Renal cortical epithelial cell (primary cell): ENCODE measurements around the gene ADAMTS16. TPM values are rescaled to one million over a fixed set of nuclear protein-coding genes. Genes with fewer than 3 reads are reported as not detected.

ENCODE experiments used
- DNase-seq: peaks from one replicate; pipeline ENCODE4 v3.0.0-alpha.2; 2011; ENCODE audit warnings: low read depth
- total RNA-seq: library from RNA; depleted of rRNA; stranded (reverse); fragments of >200 nt; gene quantifications from 2 replicates; pipeline ENCODE4 v1.2.3, GENCODE V29; 2014

ADAMTS16 gene
- total RNA-seq, 1 donor from 2014 or later, result 1.3 TPM

DNA sequence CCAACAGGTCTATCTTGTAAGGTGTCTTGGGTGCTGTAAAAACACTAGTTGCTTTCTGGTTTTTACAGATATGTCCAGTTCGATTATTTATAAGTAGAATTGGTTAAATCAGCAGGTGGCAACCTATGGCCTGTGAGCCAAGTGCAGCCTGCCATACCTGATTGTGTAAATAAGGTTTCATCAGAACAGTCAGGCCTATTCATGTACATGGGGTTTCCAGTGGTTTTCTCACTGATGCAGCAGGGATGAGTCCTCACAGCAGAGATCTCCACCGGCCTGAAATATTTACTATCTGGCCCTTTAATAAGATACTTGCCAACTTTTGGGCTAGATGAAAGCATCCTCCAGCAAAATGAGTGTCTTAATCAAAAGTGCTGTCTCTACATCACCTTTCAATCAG lies 149.4 kb downstream of the ADAMTS16 start:
- DNase-seq, result no peak

DNA sequence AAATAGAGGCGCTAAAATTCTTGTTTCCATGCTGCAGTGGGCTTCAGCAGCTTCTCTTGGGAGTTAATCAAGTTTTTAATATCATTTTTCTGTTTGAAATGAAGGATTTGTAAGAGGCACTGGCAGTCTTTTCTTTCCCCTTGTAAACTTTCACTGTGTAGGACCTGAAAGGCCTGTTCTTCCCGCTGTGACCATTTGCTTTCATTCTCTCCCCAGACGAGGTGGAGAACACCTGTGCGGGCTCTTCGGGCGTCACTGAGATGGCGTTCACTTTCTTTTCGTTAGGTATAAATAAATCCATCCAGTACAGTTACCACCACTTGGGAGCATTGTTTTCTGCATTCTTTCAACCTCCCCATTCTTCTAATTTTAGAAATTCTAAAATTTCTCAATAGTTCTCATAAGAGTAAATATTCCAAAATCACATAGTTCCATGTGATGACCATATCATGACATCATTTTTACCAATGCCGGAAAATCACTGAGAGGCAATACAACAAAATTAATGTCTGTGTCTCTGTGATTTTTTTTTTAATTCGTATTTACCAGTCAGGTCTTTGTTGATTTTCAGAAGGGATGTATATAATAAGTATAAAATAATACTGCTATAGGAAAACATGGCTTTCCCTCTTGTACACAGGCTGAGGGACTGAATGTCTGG lies 150.7 kb downstream of the ADAMTS16 start:
- no peak for DNase-seq

DNA sequence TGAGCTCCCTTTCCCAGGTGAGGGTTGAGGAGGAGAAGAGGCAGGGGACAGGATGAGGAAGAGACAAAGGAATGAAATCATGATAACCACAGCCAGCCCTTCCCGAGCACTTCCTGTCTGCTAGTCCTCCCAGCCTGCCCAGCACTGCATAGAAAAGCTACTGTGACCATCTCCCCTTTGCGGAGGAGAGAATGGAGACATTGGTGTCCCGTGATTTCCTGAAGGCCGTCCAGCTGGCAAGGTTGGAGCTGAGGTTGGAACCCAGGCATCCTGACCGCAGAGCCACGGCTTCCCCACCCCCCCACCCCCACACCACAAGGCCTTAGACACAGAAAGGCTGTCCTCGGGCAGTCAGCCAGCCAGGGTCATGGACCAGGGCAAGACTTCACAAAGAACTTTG lies 151.2 kb downstream of the ADAMTS16 start:
- DNase-seq, result peak; percentile 47

DNA sequence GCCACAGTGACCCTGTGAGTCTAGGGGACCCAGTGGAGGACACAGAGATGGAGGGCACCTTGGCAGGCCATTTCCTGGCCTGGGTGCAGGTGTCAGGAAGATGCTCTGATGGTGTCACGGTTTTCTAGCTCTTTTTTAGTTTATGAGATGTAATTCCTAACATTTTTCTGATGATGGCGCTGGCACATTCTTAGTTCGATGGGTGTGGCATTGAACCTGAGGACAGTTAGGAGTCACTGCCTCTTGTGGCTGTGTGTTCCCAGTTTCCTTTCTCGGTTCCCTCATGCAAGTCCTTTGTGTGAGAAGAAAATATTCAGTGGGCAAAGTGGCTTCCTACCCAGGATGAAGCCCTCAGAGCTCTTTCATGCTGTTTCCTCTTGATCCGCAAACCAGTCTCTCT lies 152.9 kb downstream of the ADAMTS16 start:
- no peak for DNase-seq

DNA sequence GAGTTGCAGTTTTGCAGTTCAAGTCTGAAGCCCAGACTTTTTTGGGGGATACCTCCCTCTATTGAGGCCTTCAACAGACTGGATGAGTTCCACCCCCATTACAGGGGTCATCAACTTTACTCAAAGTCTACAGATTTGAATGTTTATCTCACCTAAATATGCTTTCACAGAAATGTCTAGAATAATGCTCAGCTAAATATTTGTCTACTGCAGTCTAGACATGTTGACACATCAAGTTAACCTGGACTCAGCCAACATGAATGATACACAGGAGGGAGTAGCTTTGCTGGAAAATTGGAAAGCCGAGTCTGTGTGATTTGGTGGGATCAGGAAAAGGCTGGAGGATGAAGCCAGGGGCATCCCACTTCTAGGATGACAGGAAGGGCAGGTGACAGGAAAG lies 154.3 kb downstream of the ADAMTS16 start:
- no peak for DNase-seq

DNA sequence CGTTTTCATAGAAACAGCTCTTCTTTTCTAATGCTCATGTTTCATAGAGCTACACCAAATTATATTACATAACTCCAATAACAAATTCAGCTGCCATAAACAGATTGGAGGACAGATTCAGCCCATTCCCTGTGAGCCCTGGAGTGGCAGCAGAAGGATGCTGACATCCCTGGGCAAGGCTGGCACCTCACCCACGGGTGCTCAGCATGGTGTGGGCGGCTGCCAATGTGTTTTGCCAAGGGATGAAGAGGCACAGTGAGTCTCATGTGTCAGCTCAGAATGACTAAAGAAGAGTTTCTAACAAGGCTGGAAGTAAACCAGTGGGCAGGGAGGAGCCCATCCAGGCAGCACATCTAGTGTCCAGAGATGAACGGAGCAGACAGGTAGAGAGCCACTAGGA lies 155.2 kb downstream of the ADAMTS16 start:
- DNase-seq, result no peak

DNA sequence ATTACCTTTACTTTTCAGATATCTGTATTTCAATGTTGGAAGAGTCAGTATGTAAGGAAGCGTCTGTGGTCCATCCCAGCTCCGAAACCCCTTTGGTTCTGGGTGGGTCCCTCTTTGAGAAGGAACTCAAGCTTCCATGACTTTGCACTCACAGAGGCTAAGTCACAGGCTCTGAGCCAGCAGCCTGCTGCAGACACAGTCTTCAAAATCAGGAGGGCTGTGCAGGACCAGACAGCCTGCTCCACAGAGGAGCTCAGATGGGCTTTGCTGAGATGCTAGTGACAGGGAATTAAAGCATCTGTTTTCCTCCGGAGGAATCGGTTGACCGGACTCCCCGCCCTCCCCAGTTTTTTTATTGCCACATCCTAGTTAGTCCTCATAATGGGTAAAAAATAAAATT lies 155.9 kb downstream of the ADAMTS16 start:
- DNase-seq, result no peak

DNA sequence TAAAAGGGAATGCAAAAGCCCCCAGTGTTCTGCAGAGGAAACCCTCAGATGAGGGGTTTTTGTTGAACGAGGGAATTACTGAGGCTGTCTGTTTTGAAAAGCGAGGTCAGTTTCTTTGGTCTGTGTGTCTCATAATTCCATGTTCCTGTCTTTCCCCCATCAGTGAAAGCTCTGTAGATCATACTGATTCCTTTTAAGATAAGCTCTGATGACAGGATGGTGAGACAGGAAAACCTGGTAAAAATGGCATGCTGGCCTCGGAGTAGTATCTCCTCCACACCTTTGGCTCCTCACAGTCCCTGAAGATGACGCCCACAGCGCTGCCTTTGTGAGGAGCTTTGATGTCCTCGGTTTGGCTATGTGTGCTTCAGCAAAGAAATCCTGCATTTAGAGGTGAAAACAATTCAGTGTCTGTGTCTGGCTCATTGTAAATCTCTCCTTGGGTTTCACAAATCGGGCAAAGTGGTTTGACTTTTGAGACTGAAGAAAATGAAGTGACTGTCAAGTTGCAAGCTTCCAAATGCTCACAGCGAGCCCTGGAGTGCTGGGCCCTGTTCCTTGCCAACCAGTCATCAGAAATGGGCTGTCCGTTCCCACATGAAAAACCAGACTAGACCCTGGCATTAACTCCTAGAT lies 157.4 kb downstream of the ADAMTS16 start:
- DNase-seq, result no peak

DNA sequence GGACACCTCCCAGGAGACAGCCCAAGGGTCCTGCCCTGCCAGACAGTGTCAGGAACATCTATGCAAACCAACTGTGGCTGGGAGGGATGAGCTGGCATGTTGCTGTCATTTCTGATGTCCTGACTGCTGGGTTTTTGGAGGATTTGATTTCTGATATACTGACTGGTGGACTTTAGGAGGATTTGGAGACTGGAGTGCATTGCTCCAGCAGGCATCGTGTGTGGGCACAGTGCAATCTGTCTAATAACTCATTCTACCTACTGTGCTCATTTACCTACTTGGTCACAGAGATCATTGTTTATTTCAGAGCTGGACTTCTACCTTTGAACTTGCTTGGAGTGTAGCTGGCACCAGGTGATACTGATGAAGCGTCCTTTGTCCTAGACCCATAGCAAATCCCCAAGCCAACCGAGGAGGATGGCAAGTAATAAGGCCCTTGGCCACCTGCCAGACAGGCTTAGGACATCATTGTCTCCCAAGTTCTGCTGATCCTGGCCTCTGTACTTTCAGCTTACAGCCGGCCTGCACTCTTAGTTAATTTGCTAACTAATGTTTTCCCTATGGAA lies 158.0 kb downstream of the ADAMTS16 start:
- DNase-seq, result no peak

DNA sequence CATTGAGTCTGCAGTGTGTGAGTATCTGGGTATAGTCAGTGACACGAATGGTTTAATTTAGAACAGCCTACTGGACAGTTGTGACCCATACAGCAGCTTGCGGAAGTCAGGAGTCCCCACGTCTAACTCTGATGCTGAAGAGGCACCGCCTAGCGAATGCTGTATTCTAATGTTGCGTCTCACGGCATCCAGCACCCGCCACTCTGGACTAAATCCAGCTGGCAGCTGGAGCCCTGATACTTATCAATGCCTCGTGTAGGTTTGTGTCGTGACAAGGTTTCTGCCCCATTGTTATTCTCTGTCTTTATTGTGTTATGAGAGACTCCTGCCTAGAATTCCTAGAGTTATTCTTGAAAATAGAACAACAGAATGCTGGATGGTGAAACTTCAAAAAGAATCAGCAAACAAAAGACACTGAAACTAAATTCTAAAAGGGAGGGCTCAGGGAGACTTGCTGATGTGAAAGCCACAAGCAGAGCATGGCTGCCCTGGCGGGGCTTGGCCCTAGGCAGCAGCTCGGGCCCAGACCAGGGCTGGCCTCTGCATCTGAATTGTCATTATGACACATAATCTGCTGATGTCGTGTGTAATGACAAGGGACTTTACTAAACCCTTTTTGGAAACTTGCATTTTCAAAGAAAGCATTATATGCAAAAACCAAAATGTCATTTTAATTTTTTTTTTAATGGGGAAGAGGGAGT lies 158.9 kb downstream of the ADAMTS16 start:
- no peak for DNase-seq

DNA sequence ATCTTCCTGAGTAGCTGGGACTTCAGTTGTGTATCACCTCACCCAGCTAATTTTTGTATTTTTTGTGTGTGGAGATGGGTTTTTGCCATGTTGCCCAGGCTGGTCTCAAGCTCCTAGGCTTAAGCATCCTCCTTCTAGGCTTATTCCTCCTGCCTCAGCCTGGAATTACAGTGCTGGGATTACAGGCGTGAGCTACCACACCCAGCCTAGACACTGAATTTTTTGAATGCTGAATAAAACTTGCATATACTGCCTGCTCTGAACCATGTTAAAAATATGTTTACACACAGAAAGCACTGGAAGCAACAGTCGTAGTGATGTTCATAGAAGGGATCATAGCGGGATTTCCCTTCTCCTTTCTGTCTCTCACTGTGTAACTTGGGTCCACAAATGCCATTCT lies 161.0 kb downstream of the ADAMTS16 start:
- no peak for DNase-seq

DNA sequence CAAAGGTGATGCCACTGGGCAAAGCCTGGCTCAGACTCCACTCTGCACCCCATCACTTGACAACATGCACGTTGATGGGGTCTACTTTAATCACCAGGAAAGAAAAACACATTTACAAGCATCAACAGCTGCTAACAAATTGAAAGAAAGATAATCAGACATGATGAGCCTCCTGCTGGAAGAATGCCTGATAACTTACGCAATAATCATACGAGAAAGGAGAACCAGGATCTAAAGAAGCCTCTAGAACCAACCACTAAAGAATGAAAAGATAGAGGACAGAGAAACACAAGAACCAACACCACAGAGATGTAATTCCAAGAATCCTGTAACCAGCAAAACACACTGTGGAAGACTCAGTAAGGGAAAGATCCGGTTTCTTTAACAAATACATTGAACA lies 162.1 kb downstream of the ADAMTS16 start:
- DNase-seq, result no peak

DNA sequence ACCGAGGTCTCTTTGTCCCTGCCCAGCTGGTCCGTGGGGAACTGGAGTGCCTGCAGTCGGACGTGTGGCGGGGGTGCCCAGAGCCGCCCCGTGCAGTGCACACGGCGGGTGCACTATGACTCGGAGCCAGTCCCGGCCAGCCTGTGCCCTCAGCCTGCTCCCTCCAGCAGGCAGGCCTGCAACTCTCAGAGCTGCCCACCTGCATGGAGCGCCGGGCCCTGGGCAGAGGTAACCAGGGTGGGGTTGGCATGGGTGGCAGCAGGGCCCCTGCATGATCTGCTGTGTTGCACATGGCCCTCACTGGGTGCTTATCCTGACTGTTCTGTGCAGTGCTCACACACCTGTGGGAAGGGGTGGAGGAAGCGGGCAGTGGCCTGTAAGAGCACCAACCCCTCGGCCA lies 163.1 kb downstream of the ADAMTS16 start:
- DNase-seq, result no peak

DNA sequence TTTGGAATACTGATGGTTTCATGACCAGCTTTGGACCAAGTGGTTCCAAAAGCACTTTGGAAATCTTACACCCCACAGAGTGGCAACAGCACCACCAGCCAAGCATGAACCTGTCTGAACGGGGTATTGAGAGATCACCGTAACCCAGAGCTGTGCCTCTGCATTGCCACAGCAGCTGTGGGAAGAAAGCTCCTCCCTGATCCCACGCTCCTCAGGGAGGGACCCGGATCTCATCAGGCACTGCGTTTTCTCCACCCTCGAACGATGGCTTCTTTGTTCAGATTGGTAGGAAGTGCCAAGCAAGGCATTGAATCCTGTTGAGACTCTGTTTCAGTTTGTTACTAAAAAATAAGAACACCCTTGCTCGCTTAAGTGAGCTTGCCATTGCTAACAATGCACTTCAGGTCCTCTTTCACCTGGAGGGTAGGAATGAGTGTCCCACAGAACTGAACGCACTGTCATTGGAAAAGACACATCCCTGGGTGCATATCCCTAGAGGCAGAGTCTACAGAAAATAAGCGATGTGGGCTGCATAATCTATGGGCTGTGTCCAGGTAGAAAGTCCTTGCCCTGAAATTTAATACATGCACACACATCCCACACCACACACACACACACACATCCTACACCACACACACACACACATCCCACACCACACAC lies 164.4 kb downstream of the ADAMTS16 start:
- no peak for DNase-seq

DNA sequence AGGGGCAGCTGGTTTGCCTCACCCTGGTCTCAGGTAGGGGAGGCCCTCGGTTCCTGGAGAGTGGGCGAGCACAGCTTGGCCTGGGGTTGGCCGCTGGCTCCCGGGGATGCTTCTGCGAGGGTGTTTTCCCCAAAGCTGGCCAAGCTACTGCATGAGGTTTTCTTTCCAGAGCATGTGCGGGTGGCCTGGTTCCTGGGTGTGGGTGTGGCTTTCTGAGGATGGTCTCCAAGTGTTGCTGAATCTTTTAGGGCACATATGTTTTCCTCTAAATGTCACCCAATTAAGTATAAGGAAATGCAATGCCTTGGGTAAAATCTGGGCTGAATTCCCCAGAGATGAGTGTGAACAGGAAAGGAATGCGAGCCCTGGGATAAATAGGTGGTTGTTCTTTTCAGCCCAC lies 166.6 kb downstream of the ADAMTS16 start:
- peak; percentile 38 for DNase-seq

DNA sequence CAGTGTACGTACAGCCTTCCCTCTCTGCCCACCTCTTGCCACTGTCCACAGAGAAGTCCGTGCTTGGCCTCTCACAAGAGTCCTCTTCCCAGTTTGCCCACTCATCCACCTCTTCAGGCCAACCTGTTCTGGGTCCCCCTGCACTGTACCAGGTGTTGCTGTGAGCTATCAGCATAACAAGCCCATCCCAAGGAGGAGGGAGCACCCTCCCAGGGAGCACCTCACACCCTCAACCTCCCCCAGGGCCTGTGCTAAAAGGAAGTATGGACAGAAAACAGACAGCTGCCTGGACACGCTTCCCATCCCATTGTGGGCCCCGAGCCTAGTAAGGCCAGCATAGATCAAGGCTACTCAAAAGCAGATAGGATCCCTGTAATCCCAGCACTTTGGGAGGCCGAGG lies 168.2 kb downstream of the ADAMTS16 start:
- no peak for DNase-seq

DNA sequence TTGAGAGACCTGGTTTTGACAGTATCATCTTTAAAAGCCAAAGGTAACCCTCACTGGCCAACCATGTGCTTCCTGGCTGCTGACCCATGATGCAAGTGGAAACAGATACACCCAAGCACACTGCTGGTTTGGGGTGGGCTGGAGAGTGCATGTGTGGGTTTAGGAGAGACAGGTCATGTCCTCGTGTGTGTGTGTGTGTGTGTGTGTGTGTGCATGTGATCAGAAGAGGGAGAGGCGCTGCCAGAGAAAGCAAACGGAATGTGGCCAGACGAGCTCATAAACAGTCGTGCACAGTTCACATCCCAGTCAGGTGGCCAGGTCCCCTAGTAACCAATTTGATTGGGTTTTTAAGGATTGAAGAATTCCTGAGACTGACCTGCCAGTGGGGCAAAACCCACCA lies 169.5 kb downstream of the ADAMTS16 start:
- DNase-seq, result peak; percentile 3

DNA sequence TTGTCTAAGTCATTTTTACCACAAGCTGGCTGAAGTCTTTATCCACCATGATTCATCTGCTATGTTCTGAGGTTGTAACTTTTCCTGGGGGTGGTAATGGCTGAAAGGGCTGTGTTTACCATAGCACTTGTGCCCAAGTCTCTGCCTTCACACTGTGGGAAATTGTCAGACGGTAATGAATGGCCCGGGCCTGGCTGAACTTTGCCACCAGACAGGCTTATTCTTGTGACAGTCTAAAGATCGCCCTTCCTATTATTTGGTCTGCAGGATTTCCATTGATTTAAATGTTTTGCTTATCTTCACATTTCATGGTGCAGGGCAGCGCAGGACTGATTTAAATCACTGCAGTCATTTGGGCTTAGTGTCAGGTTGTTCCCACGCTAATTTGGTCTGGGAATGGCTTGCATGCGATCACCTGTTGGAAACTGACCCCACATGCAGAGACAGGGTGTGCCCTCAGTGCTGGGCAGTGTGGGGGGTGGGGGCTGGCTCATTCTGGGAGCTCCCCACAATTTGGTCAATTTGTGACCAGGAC lies 173.0 kb downstream of the ADAMTS16 start:
- DNase-seq, result peak; percentile 88

DNA sequence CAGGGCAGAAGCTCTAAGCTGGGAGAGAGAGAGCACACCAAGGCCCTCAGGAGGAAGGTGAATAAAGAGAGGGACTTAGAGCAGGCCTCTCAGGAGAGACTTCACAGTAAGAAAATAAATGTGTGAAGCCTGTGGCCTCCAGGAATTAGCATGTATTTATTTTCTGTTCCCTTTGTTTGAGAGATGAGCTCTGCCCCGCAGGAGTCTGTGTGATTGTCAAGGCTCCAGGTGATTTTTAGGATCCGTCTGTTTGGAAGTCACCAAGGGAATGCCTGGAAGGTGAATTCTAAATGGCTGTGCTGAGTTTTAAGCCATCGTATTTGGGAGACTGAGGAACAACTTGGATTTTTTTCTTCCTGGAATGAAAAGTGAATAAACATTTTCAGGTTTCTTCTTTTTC lies 174.0 kb downstream of the ADAMTS16 start:
- DNase-seq, result no peak

DNA sequence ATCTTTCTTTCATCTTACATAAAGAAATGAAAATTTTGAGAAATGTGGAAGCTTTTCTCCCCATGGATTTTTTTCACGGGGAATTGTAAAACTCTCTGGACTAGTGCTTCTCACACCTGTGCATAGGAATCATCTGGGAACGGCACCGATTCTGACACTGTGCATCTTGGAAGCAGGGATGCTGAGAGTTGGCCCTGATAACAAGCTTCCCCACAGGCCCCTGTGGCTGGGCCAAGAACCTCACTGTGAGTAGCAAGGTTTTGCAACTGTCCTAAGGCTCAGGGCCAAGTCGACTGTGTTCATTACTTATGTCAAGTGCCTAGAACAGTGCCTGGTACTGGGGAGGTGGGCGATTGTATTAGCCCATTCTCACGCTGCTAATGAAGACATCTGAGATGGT lies 174.5 kb downstream of the ADAMTS16 start:
- no peak for DNase-seq

DNA sequence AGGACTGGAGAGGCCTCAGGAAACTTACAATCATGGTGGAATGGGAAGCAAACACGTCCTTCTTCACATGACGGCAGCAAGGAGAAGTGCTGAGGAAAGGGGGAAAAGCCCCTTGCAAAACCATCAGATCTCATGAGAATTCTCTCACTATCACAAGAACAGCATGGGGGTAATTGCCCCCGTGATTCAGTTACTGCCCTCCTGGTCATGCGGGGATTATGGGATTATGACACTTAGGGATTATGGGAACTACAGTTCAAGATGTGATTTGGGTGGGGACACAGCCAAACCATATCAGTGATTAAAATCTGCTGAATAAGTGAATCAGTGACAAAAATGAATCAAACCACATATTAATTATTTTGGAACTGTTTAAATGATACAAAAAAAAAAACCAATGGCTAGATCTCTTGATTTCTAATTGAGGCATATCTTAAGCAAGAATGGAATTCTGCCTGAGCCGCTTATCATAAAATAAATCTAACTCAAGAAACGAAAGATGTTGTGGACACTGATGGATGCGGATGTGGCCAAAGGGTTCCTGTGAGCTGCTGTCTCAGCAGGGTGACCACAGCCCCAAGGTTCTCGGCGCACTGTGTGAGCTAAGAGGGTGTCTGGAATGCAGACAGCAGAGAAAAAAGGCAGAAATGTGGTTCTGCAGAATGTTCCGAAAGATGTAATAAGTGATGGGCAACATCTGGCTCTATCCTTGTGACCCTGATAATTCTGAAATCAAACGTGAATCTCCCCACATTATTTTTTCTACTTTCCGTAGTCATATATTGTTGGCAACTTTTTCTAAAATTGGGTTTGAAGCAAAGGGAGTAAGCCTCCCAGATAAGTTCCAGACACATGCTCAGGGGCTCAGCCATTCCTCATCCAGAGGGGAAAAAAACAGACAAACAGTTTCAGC lies 175.2 kb downstream of the ADAMTS16 start:
- DNase-seq, result no peak
